GM13977 (cell line): ENCODE results near the gene EVI5.

ENCODE experiments used
- DNase-seq: peaks from one replicate; pipeline ENCODE4 v3.0.0; 2012; ENCODE audit warnings: low spot score
- in situ Hi-C: fragments of 300-500 bp; cut with MboI; formaldehyde crosslinking; loops from one replicate; pipeline ENCODE4 v1.12.0; 2022; ENCODE audit warnings: low sequenced_read_pairs, low pct_unique_long_range_greater_than_20kb, mixed read lengths, inconsistent platforms; ENCODE audit not compliant: unreplicated experiment
- TF ChIP-seq, protein P1 (sequence below): IDR thresholded peaks from 2 replicates; pipeline ENCODE4 v1.5.1; 2012; ENCODE audit warnings: mild to moderate bottlenecking, control low read depth; ENCODE audit not compliant: insufficient read depth; ENCODE audit errors: extremely low read depth, missing control alignments

EVI5 gene

DNA sequence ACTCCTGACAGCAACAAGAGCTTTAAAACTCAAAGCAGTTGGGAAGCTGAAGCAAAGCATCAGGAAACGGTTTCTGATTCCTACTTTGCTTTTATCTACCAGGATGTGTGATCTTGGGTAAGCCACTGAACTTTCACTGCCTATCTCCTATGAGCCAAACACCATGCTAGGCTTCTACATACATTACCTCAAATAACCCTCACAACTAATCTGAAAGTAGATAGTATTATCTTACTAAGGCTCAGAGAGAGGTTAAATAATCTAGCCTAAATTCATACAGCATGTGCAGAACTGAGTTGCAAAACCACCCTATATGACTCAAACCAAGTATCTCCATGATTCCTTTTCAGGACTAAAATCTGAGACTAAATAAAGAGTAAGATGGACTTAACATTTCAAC is 83.8 kb downstream of the EVI5 start:
- in situ Hi-C loops: no loop called here
- DNase-seq: no peak
- TF ChIP-seq, protein P1, sequence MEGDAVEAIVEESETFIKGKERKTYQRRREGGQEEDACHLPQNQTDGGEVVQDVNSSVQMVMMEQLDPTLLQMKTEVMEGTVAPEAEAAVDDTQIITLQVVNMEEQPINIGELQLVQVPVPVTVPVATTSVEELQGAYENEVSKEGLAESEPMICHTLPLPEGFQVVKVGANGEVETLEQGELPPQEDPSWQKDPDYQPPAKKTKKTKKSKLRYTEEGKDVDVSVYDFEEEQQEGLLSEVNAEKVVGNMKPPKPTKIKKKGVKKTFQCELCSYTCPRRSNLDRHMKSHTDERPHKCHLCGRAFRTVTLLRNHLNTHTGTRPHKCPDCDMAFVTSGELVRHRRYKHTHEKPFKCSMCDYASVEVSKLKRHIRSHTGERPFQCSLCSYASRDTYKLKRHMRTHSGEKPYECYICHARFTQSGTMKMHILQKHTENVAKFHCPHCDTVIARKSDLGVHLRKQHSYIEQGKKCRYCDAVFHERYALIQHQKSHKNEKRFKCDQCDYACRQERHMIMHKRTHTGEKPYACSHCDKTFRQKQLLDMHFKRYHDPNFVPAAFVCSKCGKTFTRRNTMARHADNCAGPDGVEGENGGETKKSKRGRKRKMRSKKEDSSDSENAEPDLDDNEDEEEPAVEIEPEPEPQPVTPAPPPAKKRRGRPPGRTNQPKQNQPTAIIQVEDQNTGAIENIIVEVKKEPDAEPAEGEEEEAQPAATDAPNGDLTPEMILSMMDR: no peak

DNA sequence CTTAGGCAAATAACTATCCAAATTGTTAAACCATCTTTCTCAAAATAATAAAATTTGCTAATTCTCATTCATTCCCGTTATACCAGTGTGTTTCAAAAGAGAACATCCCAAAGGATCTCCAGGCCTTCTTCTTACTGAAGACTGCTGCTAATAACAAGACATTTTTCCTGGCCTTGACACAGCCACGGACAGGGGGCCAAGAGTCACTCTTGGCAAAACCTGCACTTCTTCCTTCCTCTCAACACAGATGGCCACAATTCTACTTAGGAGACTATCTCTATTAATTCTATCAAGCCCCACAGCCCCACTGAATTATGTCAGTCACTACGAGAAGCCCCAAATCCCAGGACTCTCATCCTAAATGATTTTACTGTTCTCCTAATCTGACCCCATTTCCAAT is 86.0 kb downstream of the EVI5 start:
- TF ChIP-seq, protein P1: no peak
- DNase-seq: no peak
- in situ Hi-C loops: no loop called here

DNA sequence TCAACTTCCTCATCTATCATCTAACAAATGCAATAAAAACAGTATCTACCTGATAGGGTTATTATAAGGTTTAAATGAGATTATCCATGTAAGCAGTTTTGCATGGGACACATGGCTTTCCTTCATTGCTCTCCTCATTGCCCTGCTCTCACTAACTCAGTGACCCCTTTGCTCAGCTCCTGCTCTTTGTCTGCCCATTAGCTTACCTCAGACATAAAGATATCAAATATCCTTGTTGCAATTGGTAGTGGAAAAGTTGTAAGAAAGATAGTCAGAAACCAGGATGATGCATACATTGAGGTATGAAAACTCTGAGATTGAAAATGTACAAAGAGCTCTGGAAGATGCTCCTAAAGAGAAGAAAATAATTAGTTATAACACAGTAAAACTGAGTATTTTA is 89.8 kb downstream of the EVI5 start:
- DNase-seq: no peak
- TF ChIP-seq, protein P1: no peak
- in situ Hi-C loops: no loop called here

DNA sequence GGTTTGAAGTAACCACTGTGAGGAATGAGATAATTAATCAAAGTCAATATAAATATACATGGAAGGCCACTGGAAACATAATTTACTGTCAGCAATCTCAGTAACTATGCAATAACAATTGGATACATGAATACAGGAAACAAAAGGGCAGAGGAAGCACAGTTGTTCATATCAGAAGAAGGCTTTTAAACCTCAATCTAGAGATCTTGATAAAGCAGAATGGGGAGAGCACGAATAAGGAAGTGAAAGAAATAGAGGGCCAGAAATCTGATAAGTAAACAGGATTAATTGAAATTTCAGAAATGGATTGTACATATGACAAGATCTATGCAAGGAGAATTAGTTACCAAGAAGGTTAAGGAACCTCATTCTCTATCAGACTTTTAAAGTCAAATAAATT is 93.0 kb downstream of the EVI5 start:
- peak; percentile 16 for DNase-seq
- TF ChIP-seq, protein P1: no peak
- in situ Hi-C loops: no loop called here

DNA sequence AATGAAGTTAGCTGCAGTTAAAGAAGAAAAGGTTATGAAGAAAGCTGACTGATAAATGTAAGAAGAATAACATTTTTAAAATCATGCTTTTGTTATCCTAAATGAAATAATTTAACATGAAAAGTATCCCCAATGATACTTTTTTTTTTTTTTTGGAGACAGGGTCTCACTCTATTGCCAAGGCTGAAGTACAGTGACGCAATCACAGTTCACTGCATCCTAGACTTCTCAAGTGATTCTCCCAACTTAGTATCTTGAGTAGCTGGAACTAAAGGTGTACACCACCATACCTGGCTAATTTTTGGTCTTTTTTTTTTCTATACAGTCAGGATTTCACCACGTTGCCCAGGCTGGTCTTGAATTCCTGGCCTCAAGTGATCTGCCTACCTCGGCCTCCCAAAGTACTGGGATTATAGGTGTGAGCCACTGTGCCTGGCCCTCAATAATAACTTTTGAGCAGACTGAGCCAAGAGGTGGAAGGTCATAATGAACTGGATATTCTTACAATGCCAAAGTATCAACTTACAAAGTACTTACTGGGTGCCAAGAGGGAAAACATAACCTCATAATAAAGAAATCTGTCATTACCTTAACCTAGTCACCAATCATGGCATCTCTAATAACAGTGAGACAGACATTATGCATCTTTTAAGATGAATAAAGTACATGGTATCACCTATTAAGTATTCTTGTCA is 94.5 kb downstream of the EVI5 start:
- TF ChIP-seq, protein P1: no peak
- no peak for DNase-seq
- in situ Hi-C loops: no loop called here

DNA sequence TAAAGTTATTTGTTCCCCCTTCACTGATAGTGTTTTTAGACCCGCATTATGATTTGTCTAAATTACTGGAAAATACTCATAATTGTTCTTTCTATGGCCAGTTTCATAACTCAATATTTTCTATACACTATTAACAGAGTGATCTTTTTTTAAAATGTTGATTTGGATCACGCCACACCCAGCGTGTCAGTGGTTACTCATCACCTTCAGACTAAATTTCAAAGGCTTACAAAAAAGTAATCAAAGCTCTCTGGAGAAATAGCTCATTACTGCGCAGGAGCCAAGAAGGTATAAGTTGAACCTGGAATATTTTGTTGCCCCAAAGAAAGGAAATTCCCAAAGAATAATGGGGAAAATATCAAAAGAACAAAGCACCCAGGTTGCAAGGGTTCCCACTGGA is 104.9 kb downstream of the EVI5 start:
- TF ChIP-seq, protein P1: no peak
- in situ Hi-C loops: no loop called here
- no peak for DNase-seq
